Effector memory CD8-positive, alpha-beta T cell (primary cell): ENCODE data around the gene IGF2BP2.
A peak's percentile ranks its signal among the peaks of the same experiment; 100 is the strongest.
"Not testable (repeated sequence)": the region's sequence is repeated elsewhere in the genome, so short reads cannot be mapped to it uniquely, and the experiment has no call there.

ENCODE experiments used
- ATAC-seq: fragments of 150-1000 bp; cut with Tn5 transposase; replicated peaks from 2 replicates; pipeline ENCODE4 v1.10.0; 2021; ENCODE audit warnings: mild to moderate bottlenecking, moderate library complexity
- DNase-seq, 3 experiments: peaks; one replicate each; pipeline ENCODE4 v3.0.0; 2021
- H3K27ac Mint-ChIP-seq, 2 donors: one replicate each; pipeline ENCODE4 v1.8.0; 2022; ENCODE audit warnings: mild to moderate bottlenecking in 2 of 2, mixed read lengths in 2 of 2, moderate library complexity in 2 of 2
- H3K27me3 Mint-ChIP-seq, 2 donors: one replicate each; pipeline ENCODE4 v1.8.0; 2022; ENCODE audit warnings: mixed read lengths in 2 of 2
- H3K36me3 Mint-ChIP-seq: one replicate; pipeline ENCODE4 v1.8.0; 2022; ENCODE audit warnings: mild to moderate bottlenecking, moderate library complexity, mixed read lengths; ENCODE audit not compliant: insufficient read depth
- H3K4me1 Mint-ChIP-seq, 2 donors: one replicate each; pipeline ENCODE4 v1.8.0; 2022; ENCODE audit warnings: low read depth in 2 of 2, mixed read lengths in 2 of 2
- H3K4me3 Mint-ChIP-seq, 2 donors: one replicate each; pipeline ENCODE4 v1.8.0; 2022; ENCODE audit warnings: mild to moderate bottlenecking in 2 of 2, mixed read lengths in 2 of 2, moderate library complexity in 2 of 2
- H3K9me3 Mint-ChIP-seq, 2 donors: one replicate each; pipeline ENCODE4 v1.8.0; 2022; ENCODE audit warnings: mixed read lengths in 2 of 2
- total RNA-seq, 9 experiments: gene quantifications; one replicate each; lab custom pipeline; 2026; lab: John Stamatoyannopoulos, UW

IGF2BP2 gene
- total RNA-seq, result 0 to 3.4 (median 0.11) reads per million in 9 experiments

GRCh38 chr3:185825006-185825638, at the start of gene IGF2BP2:
Gene IGF2BP2, minus strand, starts transcription at chr3:185825042. Its CDS starts 82 bp downstream, at chr3:185824960.
- ATAC-seq, result peak; percentile 76
- Mint-ChIP-seq H3K27ac (peak within 1 kb of the TSS in 1 of 2 donors; percentile 32), H3K36me3 (no peaks in the 10 kb centered on the region), H3K27me3 (peaks cover 75 to 88% of the 10 kb centered on the region in 2 donors), H3K4me1 (peaks cover 9 to 14% of the 10 kb centered on the region in 2 donors), H3K4me3 (peak within 1 kb of the TSS; percentile 82 to 85), H3K9me3 (no peaks in the 10 kb centered on the region)
- peak in 2 of 3 experiments; percentile 15 to 23 for DNase-seq

GRCh38 chr3:185874119-185874518, 49.3 kb upstream of the IGF2BP2 start:
- ATAC-seq, result no peak
- Mint-ChIP-seq H3K36me3 (no peaks in the 10 kb centered on the region), H3K9me3 (no peaks in the 10 kb centered on the region), H3K27me3 (peaks cover 15 to 46% of the 10 kb centered on the region in 2 donors), H3K4me3 (no peak overlapping the region), H3K4me1 (no peaks in the 10 kb centered on the region), H3K27ac (no peak overlapping the region)
- DNase-seq, result no peak

GRCh38 chr3:185867650-185868049, 42.8 kb upstream of the IGF2BP2 start:
- Mint-ChIP-seq H3K9me3 (no peaks in the 10 kb centered on the region), H3K4me3 (no peak overlapping the region), H3K4me1 (no peaks in the 10 kb centered on the region), H3K36me3 (no peaks in the 10 kb centered on the region), H3K27me3 (peaks cover 24 to 37% of the 10 kb centered on the region in 2 donors), H3K27ac (no peak overlapping the region)
- no peak for DNase-seq
- no peak for ATAC-seq

- ATAC-seq (no peak), DNase-seq (no peak)
- Mint-ChIP-seq H3K9me3 (no peaks in the 10 kb centered on the region), H3K36me3 (no peaks in the 10 kb centered on the region), H3K4me3 (no peak overlapping the region), H3K27ac (no peak overlapping the region), H3K27me3 (peaks cover 24 to 38% of the 10 kb centered on the region in 2 donors), H3K4me1 (no peaks in the 10 kb centered on the region)
Measured at GRCh38 chr3:185866995-185867394, 42.2 kb upstream of the IGF2BP2 start.

GRCh38 chr3:185866555-185866954, 41.7 kb upstream of the IGF2BP2 start:
- DNase-seq (no peak), ATAC-seq (no peak)
- Mint-ChIP-seq H3K27me3 (peaks cover 24 to 40% of the 10 kb centered on the region in 2 donors), H3K9me3 (no peaks in the 10 kb centered on the region), H3K27ac (no peak overlapping the region), H3K4me3 (no peak overlapping the region), H3K4me1 (no peaks in the 10 kb centered on the region), H3K36me3 (no peaks in the 10 kb centered on the region)

- H3K27ac Mint-ChIP-seq, result no peak overlapping the region
- no peak overlapping the region for H3K4me3 Mint-ChIP-seq
- H3K27me3 Mint-ChIP-seq, result peaks cover 19 to 35% of the 10 kb centered on the region in 2 donors
- no peaks in the 10 kb centered on the region for H3K9me3 Mint-ChIP-seq
- no peak for DNase-seq
- ATAC-seq, result no peak
- H3K36me3 Mint-ChIP-seq, result no peaks in the 10 kb centered on the region
- H3K4me1 Mint-ChIP-seq, result no peaks in the 10 kb centered on the region
Measured at GRCh38 chr3:185865247-185865646, 40.4 kb upstream of the IGF2BP2 start.

- ATAC-seq (no peak), DNase-seq (no peak)
- H3K4me1 Mint-ChIP-seq, result no peaks in the 10 kb centered on the region
- no peak overlapping the region for H3K4me3 Mint-ChIP-seq
- H3K27me3 Mint-ChIP-seq, result peaks cover 21 to 38% of the 10 kb centered on the region in 2 donors
- H3K27ac Mint-ChIP-seq, result no peak overlapping the region
- no peaks in the 10 kb centered on the region for H3K36me3 Mint-ChIP-seq
- H3K9me3 Mint-ChIP-seq, result no peaks in the 10 kb centered on the region
Measured at GRCh38 chr3:185864767-185865166, 39.9 kb upstream of the IGF2BP2 start.

- Mint-ChIP-seq H3K9me3 (no peaks in the 10 kb centered on the region), H3K36me3 (no peaks in the 10 kb centered on the region), H3K4me3 (no peak overlapping the region), H3K27me3 (peaks cover 17 to 34% of the 10 kb centered on the region in 2 donors), H3K27ac (no peak overlapping the region), H3K4me1 (no peaks in the 10 kb centered on the region)
- ATAC-seq (no peak), DNase-seq (no peak)
Measured at GRCh38 chr3:185862920-185863319, 38.1 kb upstream of the IGF2BP2 start.

- Mint-ChIP-seq H3K9me3 (peaks cover 3 to 11% of the 10 kb centered on the region in 2 donors), H3K4me3 (no peak overlapping the region), H3K27me3 (peaks cover 18 to 29% of the 10 kb centered on the region in 2 donors), H3K27ac (no peak overlapping the region), H3K4me1 (no peaks in the 10 kb centered on the region), H3K36me3 (peaks cover 4% of the 10 kb centered on the region)
- ATAC-seq (no peak), DNase-seq (no peak)
Measured at GRCh38 chr3:185859294-185859972, 34.6 kb upstream of the IGF2BP2 start.

GRCh38 chr3:185858502-185859225, 33.8 kb upstream of the IGF2BP2 start:
- DNase-seq, result no peak
- Mint-ChIP-seq H3K4me1 (no peaks in the 10 kb centered on the region), H3K36me3 (peaks cover 4% of the 10 kb centered on the region), H3K4me3 (no peak overlapping the region), H3K27ac (no peak overlapping the region), H3K9me3 (peaks cover 3 to 11% of the 10 kb centered on the region in 2 donors), H3K27me3 (peaks cover 18 to 29% of the 10 kb centered on the region in 2 donors)
- ATAC-seq, result no peak

GRCh38 chr3:185857208-185857607, 32.4 kb upstream of the IGF2BP2 start:
- H3K27me3 Mint-ChIP-seq, result peaks cover 24 to 37% of the 10 kb centered on the region in 2 donors
- H3K4me1 Mint-ChIP-seq, result no peaks in the 10 kb centered on the region
- peaks cover 3 to 11% of the 10 kb centered on the region in 2 donors for H3K9me3 Mint-ChIP-seq
- H3K36me3 Mint-ChIP-seq, result peaks cover 4% of the 10 kb centered on the region
- no peak overlapping the region for H3K27ac Mint-ChIP-seq
- no peak for DNase-seq
- H3K4me3 Mint-ChIP-seq, result no peak overlapping the region
- ATAC-seq, result no peak

- Mint-ChIP-seq H3K27ac (no peak overlapping the region), H3K9me3 (peaks cover 3 to 11% of the 10 kb centered on the region in 2 donors), H3K36me3 (peaks cover 4% of the 10 kb centered on the region), H3K27me3 (peaks cover 26 to 36% of the 10 kb centered on the region in 2 donors), H3K4me1 (no peaks in the 10 kb centered on the region), H3K4me3 (no peak overlapping the region)
- no peak for ATAC-seq
- no peak for DNase-seq
Measured at GRCh38 chr3:185856652-185857051, 31.8 kb upstream of the IGF2BP2 start.

- peaks cover 17 to 24% of the 10 kb centered on the region in 2 donors for H3K27me3 Mint-ChIP-seq
- H3K4me1 Mint-ChIP-seq, H3K27ac Mint-ChIP-seq, H3K36me3 Mint-ChIP-seq, H3K4me3 Mint-ChIP-seq, ATAC-seq, DNase-seq: not testable (repeated sequence)
- peaks cover 3 to 11% of the 10 kb centered on the region in 2 donors for H3K9me3 Mint-ChIP-seq
Measured at GRCh38 chr3:185853771-185854170, 28.9 kb upstream of the IGF2BP2 start.
